GM12801 (cell line): ENCODE measurements around the gene ARHGAP32.

ENCODE experiments used
- CTCF ChIP-seq: IDR thresholded peaks from one replicate; pipeline ENCODE4 v1.5.1; 2011; ENCODE audit warnings: control low read depth; ENCODE audit not compliant: insufficient read length; ENCODE audit errors: extremely low read depth

The ARHGAP32 gene

GRCh38 chr11:129066229-129066628 lies 125.9 kb downstream of the ARHGAP32 start:
- TF ChIP-seq CTCF = no peak

- no peak for TF ChIP-seq CTCF
Observed at GRCh38 chr11:129063118-129063517, 129.0 kb downstream of the ARHGAP32 start.

GRCh38 chr11:129061492-129062230 lies 130.5 kb downstream of the ARHGAP32 start:
- TF ChIP-seq CTCF = no peak

- TF ChIP-seq CTCF = no peak
Observed at GRCh38 chr11:129056916-129057315, 135.2 kb downstream of the ARHGAP32 start.

GRCh38 chr11:129055196-129055595 lies 136.9 kb downstream of the ARHGAP32 start:
- TF ChIP-seq CTCF = no peak

- TF ChIP-seq CTCF = no peak
Observed at GRCh38 chr11:129048911-129049310, 143.2 kb downstream of the ARHGAP32 start.

- no peak for TF ChIP-seq CTCF
Observed at GRCh38 chr11:129045150-129045549, 147.0 kb downstream of the ARHGAP32 start.
